Caco-2 (cell line): Measurements from ENCODE around the gene LRRC7. TPM values are rescaled to one million over a fixed set of nuclear protein-coding genes. Genes with fewer than 3 reads are reported as not detected.

Source experiments
- BruUV-seq: library from RNA; stranded (reverse); fragments of 400-500 nt; replicated peaks from 2 replicates; lab custom pipeline; 2021; lab: Mats Ljungman, UMichigan
- CTCF ChIA-PET: fragments of 300-600 bp; sonication (Branson Sonifier 250); formaldehyde crosslinking; loops from one replicate; lab custom pipeline; 2022; ENCODE audit warnings: antibody characterized with exemption; lab: Charles Lee
- POLR2A ChIA-PET: fragments of 300-600 bp; sonication (Branson Sonifier 250); formaldehyde crosslinking; loops from one replicate; lab custom pipeline; 2022; ENCODE audit warnings: antibody characterized with exemption; lab: Charles Lee
- DNase-seq, 2 experiments: peaks; one replicate each; pipeline versions ENCODE4 v3.0.0 to v3.0.0-alpha.2; 2020 to 2022
- H3K27me3 ChIP-seq: replicated peaks from 2 replicates; pipeline ENCODE4 v1.6.0; 2011; ENCODE audit warnings: low read length; ENCODE audit not compliant: control insufficient read depth, insufficient read depth
- H3K36me3 ChIP-seq: 2 replicates; pipeline ENCODE4 v1.5.1; 2011; ENCODE audit warnings: low read length; ENCODE audit not compliant: control insufficient read depth, insufficient read depth
- H3K4me1 ChIP-seq: fragments of 250-450 bp; sonication (Bioruptor Pico); 2 replicates; pipeline ENCODE4 v1.5.1; 2020; ENCODE audit warnings: mild to moderate bottlenecking
- H3K4me3 ChIP-seq: 2 replicates; pipeline ENCODE4 v1.5.1; 2011; ENCODE audit warnings: low read depth, mild to moderate bottlenecking, control low read depth, low read length
- H3K9me3 ChIP-seq: fragments of 250-450 bp; sonication (Bioruptor Pico); 2 replicates; pipeline ENCODE4 v1.5.1; 2020; ENCODE audit warnings: mild to moderate bottlenecking, moderate library complexity
- H3K27ac Mint-ChIP-seq: one replicate; pipeline ENCODE4 v1.8.0; 2022; ENCODE audit warnings: mixed read lengths; ENCODE audit not compliant: unreplicated experiment
- H3K27me3 Mint-ChIP-seq: one replicate; pipeline ENCODE4 v1.8.0; 2022; ENCODE audit warnings: mixed read lengths; ENCODE audit not compliant: insufficient read depth, unreplicated experiment
- H3K36me3 Mint-ChIP-seq: one replicate; pipeline ENCODE4 v1.8.0; 2022; ENCODE audit warnings: mild to moderate bottlenecking, mixed read lengths; ENCODE audit not compliant: insufficient read depth, unreplicated experiment
- H3K4me1 Mint-ChIP-seq: one replicate; pipeline ENCODE4 v1.8.0; 2022; ENCODE audit warnings: low read depth, mixed read lengths; ENCODE audit not compliant: unreplicated experiment
- H3K4me3 Mint-ChIP-seq: one replicate; pipeline ENCODE4 v1.8.0; 2022; ENCODE audit warnings: mild to moderate bottlenecking, moderate library complexity, mixed read lengths; ENCODE audit not compliant: unreplicated experiment
- H3K9me3 Mint-ChIP-seq: one replicate; pipeline ENCODE4 v1.8.0; 2022; ENCODE audit warnings: mixed read lengths; ENCODE audit not compliant: unreplicated experiment
- intact Hi-C: fragments of 100-400 bp; cut with micrococcal nuclease; formaldehyde crosslinking; loops from one replicate; pipeline ENCODE4 v1.10.0; 2022; ENCODE audit not compliant: unreplicated experiment
- total RNA-seq: library from RNA; stranded (reverse); gene quantifications from 2 replicates; pipeline ENCODE4 v1.2.3, GENCODE V29; 2022
- TF ChIP-seq, protein P1 (sequence below), 2 experiments: fragments of 200-600 bp in 1 of 2; IDR thresholded peaks; 1 replicate in 1 of 2; 2 replicates in 1 of 2; pipeline versions ENCODE4 v1.5.1 to v1.8.0; 2011 to 2022; ENCODE audit warnings: antibody characterized with exemption in 1 of 2, control low read depth in 1 of 2, inconsistent platforms in 1 of 2, low read depth in 1 of 2, low read length in 1 of 2, mild to moderate bottlenecking in 1 of 2, moderate library complexity in 1 of 2; ENCODE audit not compliant: insufficient read depth in 1 of 2, severe bottlenecking in 1 of 2, unreplicated experiment in 1 of 2

LRRC7 gene
- total RNA-seq, 1 experiment from 2014 or later = 8.5 TPM

DNA sequence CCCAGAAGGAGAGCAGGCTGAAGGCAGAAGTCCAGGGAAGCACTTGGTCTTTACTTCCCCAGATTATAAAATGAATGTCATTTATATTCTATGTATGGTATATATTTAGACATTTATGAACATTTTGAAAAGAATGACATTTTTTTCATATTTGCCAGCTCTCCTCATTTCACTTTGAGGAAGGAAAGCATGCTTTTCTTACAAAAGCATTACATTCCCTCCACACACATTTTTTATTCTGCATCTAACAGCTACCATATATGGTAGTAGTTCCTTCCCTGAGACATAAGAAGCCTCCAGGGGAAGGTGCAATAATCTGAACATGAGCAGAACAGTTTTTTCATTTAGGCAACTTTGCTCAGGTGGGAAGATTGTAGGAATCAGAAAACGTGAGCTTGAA is 94.0 kb downstream of the LRRC7 start:
- TF ChIP-seq, protein P1, sequence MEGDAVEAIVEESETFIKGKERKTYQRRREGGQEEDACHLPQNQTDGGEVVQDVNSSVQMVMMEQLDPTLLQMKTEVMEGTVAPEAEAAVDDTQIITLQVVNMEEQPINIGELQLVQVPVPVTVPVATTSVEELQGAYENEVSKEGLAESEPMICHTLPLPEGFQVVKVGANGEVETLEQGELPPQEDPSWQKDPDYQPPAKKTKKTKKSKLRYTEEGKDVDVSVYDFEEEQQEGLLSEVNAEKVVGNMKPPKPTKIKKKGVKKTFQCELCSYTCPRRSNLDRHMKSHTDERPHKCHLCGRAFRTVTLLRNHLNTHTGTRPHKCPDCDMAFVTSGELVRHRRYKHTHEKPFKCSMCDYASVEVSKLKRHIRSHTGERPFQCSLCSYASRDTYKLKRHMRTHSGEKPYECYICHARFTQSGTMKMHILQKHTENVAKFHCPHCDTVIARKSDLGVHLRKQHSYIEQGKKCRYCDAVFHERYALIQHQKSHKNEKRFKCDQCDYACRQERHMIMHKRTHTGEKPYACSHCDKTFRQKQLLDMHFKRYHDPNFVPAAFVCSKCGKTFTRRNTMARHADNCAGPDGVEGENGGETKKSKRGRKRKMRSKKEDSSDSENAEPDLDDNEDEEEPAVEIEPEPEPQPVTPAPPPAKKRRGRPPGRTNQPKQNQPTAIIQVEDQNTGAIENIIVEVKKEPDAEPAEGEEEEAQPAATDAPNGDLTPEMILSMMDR (IDR thresholded peaks at IDR 0.05; ENCODE audit: insufficient read depth in 1 of 2, low read depth in 1 of 2, low read length in 1 of 2, severe bottlenecking in 1 of 2, unreplicated experiment in 1 of 2) = no peak
- Mint-ChIP-seq H3K27me3 (no peaks in the 10 kb centered on the region), H3K27ac (no peak overlapping the region), H3K4me3 (no peak overlapping the region), H3K36me3 (no peaks in the 10 kb centered on the region), H3K4me1 (no peaks in the 10 kb centered on the region), H3K9me3 (no peaks in the 10 kb centered on the region)
- H3K27me3 ChIP-seq = no peaks in the 10 kb centered on the region
- no peak for DNase-seq
- no peaks in the 10 kb centered on the region for H3K9me3 ChIP-seq
- ChIA-PET CTCF (no interaction called here), POLR2A (no interaction called here)
- no peaks in the 10 kb centered on the region for H3K36me3 ChIP-seq
- BruUV-seq = no TSS peak
- no peaks in the 10 kb centered on the region for H3K4me1 ChIP-seq
- H3K4me3 ChIP-seq = no peak overlapping the region
- intact Hi-C loops = no loop called here

DNA sequence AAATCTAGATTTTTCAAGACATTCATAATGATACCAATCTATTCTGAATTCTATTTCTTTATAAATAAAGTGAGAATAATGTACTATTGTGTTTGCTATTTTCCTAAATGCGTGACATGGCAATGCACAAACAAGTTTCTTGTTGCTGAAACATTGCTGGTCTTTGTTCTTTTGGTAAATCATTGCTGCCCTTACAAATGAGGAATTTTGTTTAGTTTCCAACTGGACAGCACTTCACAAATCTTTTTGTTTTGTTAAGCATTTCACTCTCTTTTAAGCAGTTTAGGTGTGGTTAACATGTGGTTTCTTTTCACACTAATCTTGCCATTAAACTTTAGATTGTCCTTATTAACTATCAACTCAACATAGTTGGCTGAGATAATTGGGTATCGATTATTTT is 94.6 kb downstream of the LRRC7 start:
- H3K9me3 Mint-ChIP-seq = no peaks in the 10 kb centered on the region
- intact Hi-C loops = no loop called here
- H3K4me1 Mint-ChIP-seq = no peaks in the 10 kb centered on the region
- BruUV-seq = no TSS peak
- H3K9me3 ChIP-seq = no peaks in the 10 kb centered on the region
- no peaks in the 10 kb centered on the region for H3K36me3 Mint-ChIP-seq
- H3K27me3 Mint-ChIP-seq = no peaks in the 10 kb centered on the region
- H3K4me3 Mint-ChIP-seq = no peak overlapping the region
- ChIA-PET POLR2A (no interaction called here), CTCF (no interaction called here)
- no peaks in the 10 kb centered on the region for H3K36me3 ChIP-seq
- no peak overlapping the region for H3K4me3 ChIP-seq
- no peak overlapping the region for H3K27ac Mint-ChIP-seq
- no peaks in the 10 kb centered on the region for H3K27me3 ChIP-seq
- H3K4me1 ChIP-seq = no peaks in the 10 kb centered on the region
- TF ChIP-seq, protein P1 (IDR thresholded peaks at IDR 0.05; ENCODE audit: insufficient read depth in 1 of 2, low read depth in 1 of 2, low read length in 1 of 2, severe bottlenecking in 1 of 2, unreplicated experiment in 1 of 2) = no peak
- DNase-seq = no peak

DNA sequence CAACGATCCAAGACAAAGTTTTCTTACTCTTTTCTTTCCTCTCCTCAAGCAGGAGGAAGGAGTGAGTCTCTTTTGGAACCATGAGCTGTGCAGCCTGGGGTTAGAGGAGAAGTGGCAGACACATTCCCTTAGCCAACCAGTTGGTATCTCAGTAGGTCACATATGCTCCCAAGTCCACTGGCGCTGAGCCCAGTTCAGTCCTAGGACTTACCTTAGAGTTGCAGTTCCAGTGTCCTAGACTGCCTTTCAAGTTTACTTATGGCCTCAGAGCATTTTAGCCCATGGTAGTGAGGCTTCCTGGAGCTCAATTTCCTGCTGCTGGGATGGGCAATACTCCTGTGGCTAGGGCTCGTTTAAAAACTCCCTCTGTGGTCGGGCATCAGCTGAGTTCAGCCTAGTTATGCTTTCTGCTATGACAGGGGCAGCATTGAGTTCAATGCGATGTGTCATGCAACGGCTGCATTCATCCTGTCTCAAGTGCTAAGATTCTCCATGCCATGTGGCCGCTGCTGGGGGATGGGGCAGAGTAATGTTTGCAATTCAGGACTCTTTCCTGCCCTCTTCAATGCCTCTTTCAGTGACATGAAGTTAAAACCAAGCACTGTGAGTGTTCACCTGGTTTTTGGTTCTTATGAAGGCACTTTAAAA is 103.8 kb downstream of the LRRC7 start:
- no TSS peak for BruUV-seq
- H3K4me3 ChIP-seq = no peak overlapping the region
- H3K9me3 Mint-ChIP-seq = no peaks in the 10 kb centered on the region
- ChIA-PET POLR2A (no interaction called here), CTCF (no interaction called here)
- no peaks in the 10 kb centered on the region for H3K27me3 ChIP-seq
- H3K4me1 ChIP-seq = no peaks in the 10 kb centered on the region
- no peaks in the 10 kb centered on the region for H3K36me3 ChIP-seq
- TF ChIP-seq, protein P1 (IDR thresholded peaks at IDR 0.05; ENCODE audit: insufficient read depth in 1 of 2, low read depth in 1 of 2, low read length in 1 of 2, severe bottlenecking in 1 of 2, unreplicated experiment in 1 of 2) = no peak
- H3K4me1 Mint-ChIP-seq = no peaks in the 10 kb centered on the region
- DNase-seq = no peak
- intact Hi-C loops = no loop called here
- no peaks in the 10 kb centered on the region for H3K36me3 Mint-ChIP-seq
- H3K9me3 ChIP-seq = no peaks in the 10 kb centered on the region
- no peak overlapping the region for H3K27ac Mint-ChIP-seq
- H3K27me3 Mint-ChIP-seq = no peaks in the 10 kb centered on the region
- H3K4me3 Mint-ChIP-seq = no peak overlapping the region
